ENCODE results near the gene USP9Y.

USP9Y gene, protein sequence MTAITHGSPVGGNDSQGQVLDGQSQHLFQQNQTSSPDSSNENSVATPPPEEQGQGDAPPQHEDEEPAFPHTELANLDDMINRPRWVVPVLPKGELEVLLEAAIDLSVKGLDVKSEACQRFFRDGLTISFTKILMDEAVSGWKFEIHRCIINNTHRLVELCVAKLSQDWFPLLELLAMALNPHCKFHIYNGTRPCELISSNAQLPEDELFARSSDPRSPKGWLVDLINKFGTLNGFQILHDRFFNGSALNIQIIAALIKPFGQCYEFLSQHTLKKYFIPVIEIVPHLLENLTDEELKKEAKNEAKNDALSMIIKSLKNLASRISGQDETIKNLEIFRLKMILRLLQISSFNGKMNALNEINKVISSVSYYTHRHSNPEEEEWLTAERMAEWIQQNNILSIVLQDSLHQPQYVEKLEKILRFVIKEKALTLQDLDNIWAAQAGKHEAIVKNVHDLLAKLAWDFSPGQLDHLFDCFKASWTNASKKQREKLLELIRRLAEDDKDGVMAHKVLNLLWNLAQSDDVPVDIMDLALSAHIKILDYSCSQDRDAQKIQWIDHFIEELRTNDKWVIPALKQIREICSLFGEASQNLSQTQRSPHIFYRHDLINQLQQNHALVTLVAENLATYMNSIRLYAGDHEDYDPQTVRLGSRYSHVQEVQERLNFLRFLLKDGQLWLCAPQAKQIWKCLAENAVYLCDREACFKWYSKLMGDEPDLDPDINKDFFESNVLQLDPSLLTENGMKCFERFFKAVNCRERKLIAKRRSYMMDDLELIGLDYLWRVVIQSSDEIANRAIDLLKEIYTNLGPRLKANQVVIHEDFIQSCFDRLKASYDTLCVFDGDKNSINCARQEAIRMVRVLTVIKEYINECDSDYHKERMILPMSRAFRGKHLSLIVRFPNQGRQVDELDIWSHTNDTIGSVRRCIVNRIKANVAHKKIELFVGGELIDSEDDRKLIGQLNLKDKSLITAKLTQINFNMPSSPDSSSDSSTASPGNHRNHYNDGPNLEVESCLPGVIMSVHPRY (N-terminal part only)
- 0 to 230 reads per million in 2 donors for total RNA-seq

DNA sequence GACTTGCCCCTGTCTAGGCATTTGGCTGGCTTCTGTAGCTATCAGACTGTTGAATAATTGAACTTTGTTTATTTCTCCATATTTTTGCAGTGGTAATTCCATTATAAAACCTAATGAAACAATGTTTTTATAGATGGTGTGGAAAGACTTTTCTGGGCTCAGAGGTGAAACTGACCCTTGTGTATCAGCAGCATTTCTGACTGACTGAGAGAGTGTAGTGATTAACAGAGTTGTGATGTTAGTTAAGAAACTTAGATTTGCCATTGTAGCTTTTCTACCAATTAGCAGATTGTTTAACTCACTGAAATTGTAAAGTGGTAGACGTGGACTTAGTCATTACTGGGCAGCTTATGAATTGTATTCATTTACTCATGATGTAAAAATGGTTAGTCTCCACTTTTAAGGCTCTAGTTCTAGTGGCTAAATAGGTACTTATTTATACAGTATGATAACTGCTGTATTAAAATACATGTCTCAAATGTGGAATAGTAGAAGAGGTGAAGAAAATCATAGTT lies at the start of gene USP9Y:
USP9Y (plus strand) TSS at position 51 of the 515 bp plus-strand sequence. CDS start 8,217 bp downstream, outside the sequence.
- DNase-seq, result no peak

DNA sequence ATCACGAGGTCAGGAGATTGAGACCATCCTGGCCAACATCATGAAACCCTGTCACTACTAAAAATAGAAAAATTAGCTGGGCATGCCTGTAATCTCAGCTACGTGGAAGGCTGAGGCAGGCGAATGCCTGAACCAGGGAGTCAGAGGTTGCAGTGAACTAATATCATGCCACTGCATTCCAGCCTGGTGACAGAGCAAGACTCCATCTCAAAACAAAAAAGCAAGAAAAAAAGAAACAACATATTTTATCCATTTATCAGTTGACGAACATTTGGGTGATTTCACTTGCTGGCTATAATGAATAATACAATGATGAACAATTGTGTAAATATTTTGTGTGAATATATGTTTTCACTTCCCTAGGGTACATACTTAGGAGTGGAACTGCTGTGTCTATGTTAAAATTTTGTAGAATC lies 49.4 kb upstream of the USP9Y start:
- no peak for DNase-seq

DNA sequence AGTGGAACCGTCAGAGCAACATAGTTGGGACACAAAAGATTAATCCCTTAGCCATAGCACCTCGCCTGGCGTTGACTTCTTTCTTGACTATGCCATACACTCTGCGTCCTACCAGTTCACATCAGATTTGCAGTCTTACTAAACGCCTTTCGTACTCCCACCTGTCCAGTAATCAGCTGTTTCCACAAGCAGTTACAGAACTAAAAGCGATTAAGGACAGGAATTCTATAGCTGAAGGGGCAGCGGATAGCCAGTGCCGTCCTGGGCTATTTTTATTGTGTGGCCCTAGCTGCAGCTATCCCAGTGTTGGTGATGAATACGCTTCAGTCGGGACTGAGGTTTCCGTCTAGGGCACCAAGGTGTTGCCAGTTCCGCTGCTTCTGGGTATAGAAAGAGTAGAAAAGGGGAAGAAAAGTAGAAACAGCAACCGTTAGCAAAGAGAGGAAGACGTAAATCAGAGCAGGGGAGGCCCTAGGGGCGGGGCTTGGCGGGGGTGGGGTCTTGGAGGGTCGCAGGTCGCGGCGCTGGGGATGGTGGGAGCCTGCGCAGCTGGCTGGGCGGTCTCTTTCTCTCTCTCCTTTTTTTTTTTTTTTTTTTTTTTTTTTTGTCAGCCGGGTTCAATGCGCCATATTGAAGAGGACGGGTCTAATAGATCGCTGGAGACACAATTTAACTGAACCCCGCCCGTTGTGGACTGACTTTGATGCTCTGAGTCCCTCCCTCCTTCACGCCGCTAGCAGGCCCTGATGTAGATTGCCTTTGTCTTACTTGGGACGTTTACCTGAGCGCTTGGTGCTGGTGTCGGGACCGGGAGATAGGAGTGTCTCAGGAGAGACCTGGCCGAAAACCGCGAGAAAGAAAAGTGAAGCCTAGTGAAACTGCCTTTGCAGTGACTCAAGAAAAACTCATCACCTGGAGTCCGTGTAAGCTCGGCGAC lies 39.0 kb upstream of the USP9Y start:
- DNase-seq, result peak in 4 of 5 experiments; percentile 56 to 92 (median 70)

DNA sequence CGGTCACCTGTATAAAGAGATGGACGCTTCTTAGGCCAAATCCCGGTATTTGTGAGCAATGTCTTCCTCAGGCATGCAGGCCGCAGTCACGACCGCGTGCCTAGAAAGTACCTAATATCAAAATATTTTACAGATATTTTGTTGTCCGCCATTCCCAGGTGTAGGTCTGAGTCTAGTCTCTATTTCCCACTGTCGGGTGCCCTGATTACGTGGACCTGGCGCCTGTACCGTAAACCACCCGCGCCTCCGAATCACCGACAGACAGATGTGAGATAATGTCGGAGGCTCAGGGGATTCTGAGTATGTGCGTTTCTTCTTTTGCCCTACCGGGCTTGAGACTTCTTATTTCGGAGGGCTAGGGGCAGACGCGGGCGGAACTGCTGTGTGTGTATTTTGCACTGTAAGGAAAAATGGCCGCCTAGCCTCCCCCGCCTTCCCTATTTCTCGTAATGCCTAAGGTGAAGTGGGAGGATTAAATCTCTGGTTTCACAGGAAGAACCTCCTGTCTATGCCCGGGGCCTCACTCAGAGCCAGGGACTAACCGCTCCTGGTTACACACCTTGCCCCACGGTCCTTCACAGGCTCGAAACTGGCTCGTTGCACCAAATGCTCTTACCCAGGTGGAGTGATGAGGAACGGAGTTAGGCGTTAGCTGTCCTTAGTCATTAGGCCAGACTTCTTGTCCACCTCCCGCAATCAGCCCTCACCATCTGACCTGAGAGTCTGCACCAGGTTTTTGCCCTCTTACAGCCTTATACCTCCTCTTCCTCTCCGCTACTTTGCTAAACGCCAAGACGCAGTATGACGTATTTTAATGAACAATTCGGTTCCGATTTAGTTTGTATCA lies 38.1 kb upstream of the USP9Y start:
- DNase-seq, result peak in 3 of 5 experiments; percentile 7 to 72 (median 15)

DNA sequence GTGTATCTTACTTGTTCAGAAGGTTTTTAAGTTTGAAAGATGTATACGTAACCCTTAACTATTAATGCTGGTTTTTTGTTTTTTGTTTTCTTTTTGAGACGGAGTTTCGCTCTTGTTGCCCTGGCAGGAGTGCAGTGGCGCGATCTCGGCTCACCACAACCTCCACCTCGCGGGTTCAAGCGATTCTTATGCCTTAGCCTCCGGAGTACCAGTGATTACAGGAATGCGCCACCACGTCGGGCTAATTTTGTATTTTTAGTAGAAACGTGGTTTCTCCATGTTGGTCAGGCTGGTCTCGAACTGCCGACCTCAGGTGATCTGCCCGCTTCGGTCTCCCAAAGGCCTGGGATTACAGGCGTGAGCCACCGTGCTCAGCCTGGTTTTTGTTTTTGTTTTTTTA lies 37.2 kb upstream of the USP9Y start:
- DNase-seq, result peak in 1 of 5 experiments; percentile 61

DNA sequence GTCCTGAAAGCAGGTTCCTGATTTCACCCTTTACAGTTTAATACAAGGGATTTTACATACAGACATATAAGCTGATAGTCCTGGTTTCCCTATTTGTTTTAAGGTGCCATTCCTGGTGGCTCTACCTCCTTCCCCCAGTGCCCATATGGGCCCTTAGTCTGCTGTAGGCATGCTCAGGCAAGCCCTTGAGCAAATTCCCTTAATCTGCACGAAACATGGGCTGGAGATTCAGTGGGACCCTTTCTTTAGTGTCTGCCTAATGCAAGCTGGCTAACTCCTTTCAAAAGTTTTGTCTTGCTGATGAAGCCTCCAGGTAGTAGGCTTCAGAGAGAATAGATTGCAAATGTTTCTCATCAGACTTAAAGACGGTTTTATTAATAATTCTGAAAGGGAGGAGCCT lies 22.9 kb upstream of the USP9Y start:
- no peak for DNase-seq

DNA sequence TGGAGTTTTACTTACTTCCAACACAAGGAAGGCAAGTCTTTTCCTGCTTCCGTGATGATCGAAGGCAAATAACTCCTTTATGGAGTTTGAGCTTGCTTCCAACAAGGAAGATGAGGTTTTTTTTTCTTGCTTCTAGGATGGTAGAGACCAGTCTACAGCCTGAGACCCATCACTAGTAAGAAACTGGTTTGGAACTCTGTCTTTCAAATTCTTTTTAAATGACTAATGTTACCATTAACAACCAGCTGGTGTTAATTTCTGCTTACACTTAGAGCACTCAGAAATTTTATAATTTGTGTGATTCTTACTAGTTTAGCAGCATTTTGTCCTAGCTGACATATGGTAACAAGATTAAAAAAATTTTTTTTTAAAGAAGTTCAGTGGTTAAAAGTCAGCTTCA lies 19.5 kb upstream of the USP9Y start:
- DNase-seq, result no peak

DNA sequence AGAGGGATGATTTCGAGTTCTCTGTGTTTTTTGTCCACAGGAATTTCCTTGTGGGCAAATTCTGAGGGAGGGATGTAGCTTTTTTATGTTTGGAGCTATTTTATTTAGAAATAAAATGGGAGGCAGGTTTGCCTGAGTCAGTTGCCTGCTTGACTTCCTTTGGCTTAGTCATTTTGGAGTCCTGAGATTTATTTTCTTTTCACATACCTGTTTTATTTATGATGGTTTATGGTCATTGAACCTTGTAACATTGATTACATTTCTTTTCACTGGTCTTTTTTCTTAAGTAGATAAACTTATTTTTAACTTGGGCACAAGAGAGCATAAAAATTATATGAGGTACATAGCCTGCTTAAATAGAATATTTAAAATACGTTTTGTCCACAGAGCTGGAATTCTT lies 12.7 kb upstream of the USP9Y start:
- DNase-seq, result no peak

GRCh38 chrY:12700087-12700486 lies 944 bp upstream of the USP9Y start:
- no peak for DNase-seq

DNA sequence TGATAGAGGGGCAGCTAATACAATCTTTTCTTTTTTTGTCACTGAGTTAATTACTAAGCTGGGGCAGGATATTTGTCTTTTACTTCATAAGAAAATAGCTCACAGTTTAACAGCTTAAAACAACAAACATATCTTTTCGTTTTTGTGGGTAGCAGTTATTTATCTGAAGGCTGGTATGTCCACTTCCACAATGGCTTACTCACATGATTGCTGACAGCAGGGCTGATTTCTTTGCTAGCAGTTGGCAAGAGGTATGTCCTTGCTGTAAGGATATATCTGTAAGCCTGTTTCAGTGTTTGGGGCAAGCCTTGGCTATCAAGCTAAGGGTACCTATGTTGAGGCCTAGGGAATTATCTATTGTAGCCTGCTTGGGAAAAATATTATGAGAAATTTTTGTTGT lies 1.1 kb downstream of the USP9Y start:
- DNase-seq, result no peak

DNA sequence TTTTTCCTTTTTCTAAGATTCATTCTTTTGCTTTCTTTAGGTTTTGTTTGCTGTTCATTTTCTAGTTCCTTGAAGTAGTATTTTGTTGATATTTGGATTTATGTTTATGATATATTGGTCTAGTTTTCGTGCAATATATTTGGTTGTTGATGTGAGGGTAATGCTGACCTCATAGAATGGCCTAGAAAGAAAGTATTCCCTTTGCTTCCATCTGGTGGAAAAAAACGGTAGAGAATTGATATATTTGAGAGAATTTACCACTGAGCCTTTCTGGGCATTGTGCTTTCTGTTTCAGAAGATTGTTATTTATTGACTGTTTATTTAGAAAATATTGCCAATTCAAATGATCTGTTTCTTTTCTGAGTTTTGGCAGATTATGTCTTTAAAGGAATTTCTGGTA lies 9.4 kb downstream of the USP9Y start:
- no peak for DNase-seq

- no peak for DNase-seq
Observed at GRCh38 chrY:12715376-12715775, 14.3 kb downstream of the USP9Y start.

GRCh38 chrY:12729746-12730145 lies 28.7 kb downstream of the USP9Y start:
- DNase-seq, result no peak

GRCh38 chrY:12733625-12734024 lies 32.6 kb downstream of the USP9Y start:
- DNase-seq, result peak in 2 of 5 experiments; percentile 9 to 41

- no peak for DNase-seq
Observed at GRCh38 chrY:12734051-12734450, 33.0 kb downstream of the USP9Y start.

- DNase-seq, result no peak
Observed at GRCh38 chrY:12741414-12741813, 40.4 kb downstream of the USP9Y start.

DNA sequence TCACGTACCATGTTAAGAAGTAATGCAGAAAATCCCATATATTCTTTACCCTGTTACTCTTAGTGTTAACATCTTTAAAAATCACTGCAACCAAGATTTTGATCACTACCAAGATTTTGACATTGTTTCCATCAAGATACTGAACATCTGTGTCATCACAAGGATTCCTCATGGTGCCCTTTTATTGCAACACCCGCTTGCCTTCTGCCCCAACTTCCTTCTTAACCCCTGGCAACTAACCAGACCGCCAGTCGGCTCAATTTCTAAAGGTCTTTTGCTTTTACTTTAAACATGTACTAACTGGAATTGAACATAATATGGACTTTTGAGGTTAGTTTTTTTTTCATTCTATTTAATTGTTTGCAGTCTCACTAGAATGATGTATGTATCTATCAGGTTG lies 41.7 kb downstream of the USP9Y start:
- no peak for DNase-seq

DNA sequence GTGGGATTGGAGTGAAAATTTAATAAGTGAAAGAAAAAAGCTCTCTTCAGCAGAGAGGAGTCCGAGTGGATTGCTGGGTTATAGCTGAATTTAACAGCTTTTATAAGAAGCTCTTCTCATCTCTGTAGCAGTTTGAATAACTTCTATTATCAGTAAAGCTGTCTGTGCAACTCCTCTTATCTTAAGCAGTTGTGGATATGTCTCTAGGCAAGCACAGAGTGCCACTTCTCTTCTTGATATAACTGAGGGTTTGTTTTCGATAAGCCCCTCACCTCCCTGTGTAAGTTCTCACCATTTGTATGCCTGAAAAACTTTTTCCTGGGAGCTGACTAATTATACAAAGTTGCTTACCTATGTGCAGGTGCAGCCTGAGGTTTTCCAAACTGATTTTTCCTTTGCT lies 43.1 kb downstream of the USP9Y start:
- no peak for DNase-seq

GRCh38 chrY:12749293-12749692 lies 48.3 kb downstream of the USP9Y start:
- DNase-seq, result no peak

- no peak for DNase-seq
Observed at GRCh38 chrY:12752856-12753255, 51.8 kb downstream of the USP9Y start.

- DNase-seq, result no peak
Observed at GRCh38 chrY:12756021-12756420, 55.0 kb downstream of the USP9Y start.

All from T-helper 2 cell (primary cell).